Mucosa of stomach (tissue), 1 donor: ENCODE measurements around the gene RTCB.
"Not testable (repeated sequence)": the region's sequence is repeated elsewhere in the genome, so short reads cannot be mapped to it uniquely, and the experiment has no call there.

Source experiments
- H3K27me3 ChIP-seq: one replicate; pipeline ENCODE4 v1.7.0; 2013; ENCODE audit warnings: mild to moderate bottlenecking, low read length; ENCODE audit not compliant: control insufficient read depth, insufficient read depth
- H3K36me3 ChIP-seq: one replicate; pipeline ENCODE4 v1.7.0; 2013; ENCODE audit warnings: low read length; ENCODE audit not compliant: control insufficient read depth, insufficient read depth
- H3K4me1 ChIP-seq: one replicate; pipeline ENCODE4 v1.7.0; 2013; ENCODE audit warnings: mild to moderate bottlenecking, low read length; ENCODE audit not compliant: control insufficient read depth, insufficient read depth
- H3K4me3 ChIP-seq: one replicate; pipeline ENCODE4 v1.7.0; 2013; ENCODE audit warnings: low read length
- H3K9ac ChIP-seq: one replicate; pipeline ENCODE4 v1.7.0; 2013; ENCODE audit warnings: mild to moderate bottlenecking, low read length, moderate library complexity
- H3K9me3 ChIP-seq: one replicate; pipeline ENCODE4 v1.7.0; 2013; ENCODE audit warnings: mild to moderate bottlenecking, low read length, moderate library complexity; ENCODE audit not compliant: control insufficient read depth
- donor health status: Pancreatic carcinoma.

The RTCB gene

DNA sequence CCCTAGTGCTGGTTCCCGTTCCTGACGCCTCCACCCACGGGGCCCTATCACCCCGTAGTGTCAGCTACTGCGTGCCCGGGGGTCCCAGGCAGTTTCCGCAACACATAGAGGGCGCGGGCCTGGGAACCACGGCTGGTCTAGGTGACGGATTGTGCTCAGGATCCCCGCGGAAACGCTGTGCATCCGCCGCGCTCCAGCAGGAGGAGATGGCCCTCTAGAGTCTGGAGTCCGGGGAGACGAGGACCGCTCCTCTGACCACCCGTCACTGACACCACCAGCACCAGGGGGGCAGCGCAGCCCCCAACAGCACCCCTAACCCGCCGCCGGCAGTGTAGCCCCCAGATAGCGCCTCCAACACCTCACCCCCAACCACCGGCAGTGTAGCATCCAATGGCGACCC, 58.8 kb downstream of the RTCB start:
- Histone ChIP-seq H3K4me1 (no peaks in the 10 kb centered on the region), H3K36me3 (no peaks in the 10 kb centered on the region), H3K9me3 (no peaks in the 10 kb centered on the region), H3K27me3 (no peaks in the 10 kb centered on the region), H3K9ac (no peak overlapping the region), H3K4me3 (no peak overlapping the region)

GRCh38 chr22:32352681-32353080, 59.4 kb downstream of the RTCB start:
- Histone ChIP-seq H3K4me3 (no peak overlapping the region), H3K9me3 (no peaks in the 10 kb centered on the region), H3K9ac (no peak overlapping the region), H3K36me3 (no peaks in the 10 kb centered on the region), H3K27me3 (no peaks in the 10 kb centered on the region), H3K4me1 (no peaks in the 10 kb centered on the region)

DNA sequence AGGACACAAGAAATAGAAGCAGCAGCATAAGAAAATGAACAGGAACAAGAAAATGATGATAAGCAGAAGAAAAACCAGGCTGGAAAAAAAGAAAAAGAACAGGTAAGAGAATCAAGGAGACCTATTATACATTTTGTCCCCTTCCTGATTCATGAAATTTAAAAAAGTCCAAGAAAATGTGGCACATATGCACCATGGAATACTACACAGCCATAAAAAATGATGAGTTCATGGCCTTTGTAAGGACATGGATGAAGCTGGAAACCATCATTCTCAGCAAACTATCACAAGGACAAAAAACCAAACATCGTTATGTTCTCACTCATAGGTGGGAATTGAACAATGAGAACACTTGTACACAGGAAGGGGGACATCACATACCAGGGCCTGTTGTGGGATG, 60.2 kb downstream of the RTCB start:
- H3K4me1 ChIP-seq, H3K4me3 ChIP-seq, H3K9ac ChIP-seq, H3K36me3 ChIP-seq, H3K27me3 ChIP-seq, H3K9me3 ChIP-seq: not testable (repeated sequence)

DNA sequence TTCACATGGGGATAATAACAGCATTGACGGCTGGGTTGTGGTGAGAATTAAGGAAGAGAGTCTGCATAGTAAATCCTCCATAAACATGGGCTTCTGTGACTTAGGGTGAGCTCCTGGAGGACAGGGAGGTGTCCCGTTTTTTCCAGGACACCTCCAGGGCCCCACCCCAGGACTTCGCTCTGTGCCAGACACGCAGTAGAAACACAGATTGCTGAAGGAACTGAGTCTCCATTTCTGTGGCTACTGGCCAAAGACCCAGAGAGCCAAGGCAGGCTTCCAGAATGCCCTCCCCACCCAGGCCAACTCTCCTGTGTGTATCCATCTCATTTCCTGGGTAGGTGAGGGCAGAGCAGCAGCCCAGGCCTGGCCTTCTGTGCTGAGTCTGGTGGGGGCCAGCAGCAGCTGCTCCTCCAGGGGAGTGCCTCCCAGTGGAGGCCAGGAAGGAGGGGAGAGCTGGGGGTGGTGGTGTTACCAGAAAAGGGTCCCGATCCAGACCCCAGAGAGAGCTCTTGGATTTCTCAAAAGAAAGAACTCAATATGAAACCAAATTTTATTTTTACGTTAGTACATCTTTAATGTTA, 63.9 kb downstream of the RTCB start:
- Histone ChIP-seq H3K36me3 (no peaks in the 10 kb centered on the region), H3K4me1 (no peaks in the 10 kb centered on the region), H3K27me3 (no peaks in the 10 kb centered on the region), H3K9me3 (no peaks in the 10 kb centered on the region), H3K9ac (no peak overlapping the region), H3K4me3 (no peak overlapping the region)

DNA sequence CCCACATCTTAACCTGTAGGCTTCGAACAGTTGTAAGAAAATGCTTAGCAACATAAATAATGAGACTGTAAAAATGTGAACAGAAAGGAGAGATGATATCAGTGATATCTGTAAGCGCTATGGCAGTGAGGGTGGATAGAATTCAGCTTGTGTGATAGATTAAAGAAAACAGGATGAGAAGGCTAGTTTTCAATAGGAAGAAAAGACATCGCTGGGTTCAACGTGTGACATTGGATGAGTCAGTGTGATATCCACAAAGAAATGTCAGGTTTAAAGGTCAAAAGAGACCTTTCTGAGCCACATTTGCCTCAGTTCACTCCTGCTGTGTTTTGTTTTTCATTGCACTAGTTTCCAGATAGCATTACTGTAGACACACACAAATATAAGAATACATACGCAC, 68.1 kb downstream of the RTCB start:
- Histone ChIP-seq H3K9ac (no peak overlapping the region), H3K9me3 (no peaks in the 10 kb centered on the region), H3K4me1 (no peaks in the 10 kb centered on the region), H3K36me3 (no peaks in the 10 kb centered on the region), H3K27me3 (peaks cover 8% of the 10 kb centered on the region), H3K4me3 (no peak overlapping the region)

DNA sequence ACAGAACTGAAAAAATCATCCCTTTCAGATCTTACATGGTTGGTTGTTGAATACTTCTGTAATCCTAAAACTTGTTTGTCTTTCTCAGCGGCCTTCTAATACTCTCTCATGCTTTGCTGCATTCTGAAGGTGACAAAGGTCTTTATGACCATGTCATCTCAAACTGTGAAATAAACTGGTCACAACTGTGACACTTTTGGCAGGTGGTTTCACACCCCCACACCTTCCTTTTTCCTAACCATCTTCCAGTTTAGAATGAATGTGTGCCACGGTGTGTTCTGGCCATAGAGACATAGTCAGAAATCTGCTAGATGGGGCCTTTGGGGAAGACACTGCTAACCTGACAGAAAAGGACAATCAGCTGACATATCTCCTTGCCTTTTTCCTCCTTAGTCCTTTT, 69.1 kb downstream of the RTCB start:
- Histone ChIP-seq H3K9me3 (no peaks in the 10 kb centered on the region), H3K4me1 (no peaks in the 10 kb centered on the region), H3K27me3 (peaks cover 8% of the 10 kb centered on the region)

DNA sequence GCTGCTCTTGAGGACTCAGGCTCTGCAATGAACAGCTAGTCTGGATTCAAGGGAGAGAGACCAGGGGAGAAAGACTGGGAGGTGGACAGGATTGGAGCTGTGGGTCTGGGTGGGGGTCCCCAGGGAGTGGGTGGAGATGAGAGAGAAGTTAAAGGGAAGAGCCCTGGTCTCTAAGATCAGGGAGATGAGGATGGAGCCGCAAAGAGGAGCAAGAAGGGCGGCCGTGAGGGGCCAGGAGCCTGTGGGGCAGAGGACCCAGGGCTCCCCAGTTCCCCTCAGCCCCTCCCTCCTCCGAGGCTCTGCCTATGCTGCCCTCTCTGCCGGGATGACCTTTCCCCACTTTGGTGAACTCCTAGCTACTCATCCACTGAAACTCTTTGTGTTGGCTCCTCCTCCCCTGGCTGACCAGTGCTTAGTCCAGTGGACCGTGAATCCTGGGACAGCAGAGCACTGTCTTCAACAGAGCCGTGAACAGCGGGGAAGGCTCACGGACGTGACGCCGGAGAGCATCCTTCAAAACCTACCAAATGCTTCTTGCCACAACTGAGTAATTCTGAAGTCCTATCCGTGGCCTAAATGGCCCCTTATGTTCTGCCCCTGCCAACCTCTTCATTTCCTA, 70.8 kb downstream of the RTCB start:
- H3K4me1 ChIP-seq, result no peaks in the 10 kb centered on the region
- peaks cover 8% of the 10 kb centered on the region for H3K27me3 ChIP-seq
- H3K9ac ChIP-seq, result no peak overlapping the region

More for the DNA sequence above, 69.1 kb downstream of the RTCB start:
- Histone ChIP-seq H3K36me3 (no peaks in the 10 kb centered on the region), H3K4me3 (no peak overlapping the region), H3K9ac (no peak overlapping the region)

DNA sequence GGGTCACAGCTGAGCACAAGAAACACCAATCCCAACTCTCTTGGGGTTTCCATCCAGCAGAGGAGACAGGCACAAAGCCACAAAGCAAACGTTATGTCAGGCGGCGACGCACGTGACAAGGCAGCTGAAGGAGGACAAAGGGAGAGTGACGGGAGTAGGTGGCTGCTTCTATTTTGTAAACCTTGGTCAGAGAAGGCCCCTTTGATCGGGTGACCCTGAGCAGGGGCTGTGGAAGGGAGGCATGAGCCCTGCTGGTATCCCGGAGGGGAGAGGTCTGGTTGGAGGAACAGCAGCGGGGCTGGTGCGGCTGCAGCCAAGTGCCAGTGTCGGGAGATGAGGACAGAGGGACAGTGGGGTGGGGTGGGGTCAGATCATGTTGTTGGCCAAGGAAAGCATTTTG, 71.6 kb downstream of the RTCB start:
- no peak overlapping the region for H3K9ac ChIP-seq
- no peaks in the 10 kb centered on the region for H3K4me1 ChIP-seq
- H3K36me3 ChIP-seq, result no peaks in the 10 kb centered on the region
- peaks cover 8% of the 10 kb centered on the region for H3K27me3 ChIP-seq
- H3K9me3 ChIP-seq, result no peaks in the 10 kb centered on the region
- no peak overlapping the region for H3K4me3 ChIP-seq

More for the DNA sequence above, 70.8 kb downstream of the RTCB start:
- no peak overlapping the region for H3K4me3 ChIP-seq
- no peaks in the 10 kb centered on the region for H3K36me3 ChIP-seq
- H3K9me3 ChIP-seq, result no peaks in the 10 kb centered on the region

GRCh38 chr22:32339190-32340012, 72.6 kb downstream of the RTCB start:
- no peak overlapping the region for H3K4me3 ChIP-seq
- no peaks in the 10 kb centered on the region for H3K9me3 ChIP-seq
- no peak overlapping the region for H3K9ac ChIP-seq
- no peaks in the 10 kb centered on the region for H3K4me1 ChIP-seq
- H3K27me3 ChIP-seq, result peaks cover 8% of the 10 kb centered on the region
- H3K36me3 ChIP-seq, result no peaks in the 10 kb centered on the region

GRCh38 chr22:32338757-32339156, 73.3 kb downstream of the RTCB start:
- H3K36me3 ChIP-seq, result no peaks in the 10 kb centered on the region
- H3K9ac ChIP-seq, result no peak overlapping the region
- H3K4me3 ChIP-seq, result no peak overlapping the region
- H3K9me3 ChIP-seq, result no peaks in the 10 kb centered on the region
- peaks cover 8% of the 10 kb centered on the region for H3K27me3 ChIP-seq
- no peaks in the 10 kb centered on the region for H3K4me1 ChIP-seq
